ENCODE measurements around the gene ZNF410.

The ZNF410 gene

GRCh38 chr14:73924337-73924736, 37.7 kb downstream of the ZNF410 start:
- Histone ChIP-seq H3K9me3 (ENCODE audit: control insufficient read depth, low read depth, low read length) (no peaks in the 10 kb centered on the region), H3K36me3 (ENCODE audit: control insufficient read depth, low read depth, low read length) (peaks cover 54% of the 10 kb centered on the region), H3K4me3 (ENCODE audit: low read length) (no peak overlapping the region), H3K4me1 (ENCODE audit: control insufficient read depth, low read depth, low read length) (no peaks in the 10 kb centered on the region), H3K27me3 (ENCODE audit: control insufficient read depth, insufficient read depth, low read length) (no peaks in the 10 kb centered on the region), H3K9ac (ENCODE audit: low read length) (no peak overlapping the region), H3K27ac (ENCODE audit: low read length) (no peak overlapping the region)

- Histone ChIP-seq H3K27me3 (ENCODE audit: control insufficient read depth, insufficient read depth, low read length) (no peaks in the 10 kb centered on the region), H3K27ac (ENCODE audit: low read length) (no peak overlapping the region)
These were observed 49.0 kb downstream of the ZNF410 start for GRCh38 chr14:73935666-73936065.

GRCh38 chr14:73936548-73936947, 49.9 kb downstream of the ZNF410 start:
- peaks cover 16% of the 10 kb centered on the region for H3K36me3 ChIP-seq (ENCODE audit: control insufficient read depth, low read depth, low read length)
- H3K4me3 ChIP-seq (ENCODE audit: low read length): no peak overlapping the region
- H3K4me1 ChIP-seq (ENCODE audit: control insufficient read depth, low read depth, low read length): no peaks in the 10 kb centered on the region
- H3K9ac ChIP-seq (ENCODE audit: low read length): no peak overlapping the region
- no peaks in the 10 kb centered on the region for H3K9me3 ChIP-seq (ENCODE audit: control insufficient read depth, low read depth, low read length)
- H3K27me3 ChIP-seq (ENCODE audit: control insufficient read depth, insufficient read depth, low read length): no peaks in the 10 kb centered on the region
- no peak overlapping the region for H3K27ac ChIP-seq (ENCODE audit: low read length)

More at GRCh38 chr14:73935666-73936065, 49.0 kb downstream of the ZNF410 start:
- Histone ChIP-seq H3K36me3 (ENCODE audit: control insufficient read depth, low read depth, low read length) (peaks cover 23% of the 10 kb centered on the region), H3K9me3 (ENCODE audit: control insufficient read depth, low read depth, low read length) (no peaks in the 10 kb centered on the region), H3K4me1 (ENCODE audit: control insufficient read depth, low read depth, low read length) (no peaks in the 10 kb centered on the region), H3K9ac (ENCODE audit: low read length) (no peak overlapping the region), H3K4me3 (ENCODE audit: low read length) (no peak overlapping the region)

GRCh38 chr14:73937012-73937411, 50.4 kb downstream of the ZNF410 start:
- Histone ChIP-seq H3K4me3 (ENCODE audit: low read length) (no peak overlapping the region), H3K27ac (ENCODE audit: low read length) (no peak overlapping the region), H3K27me3 (ENCODE audit: control insufficient read depth, insufficient read depth, low read length) (no peaks in the 10 kb centered on the region), H3K9me3 (ENCODE audit: control insufficient read depth, low read depth, low read length) (no peaks in the 10 kb centered on the region), H3K9ac (ENCODE audit: low read length) (no peak overlapping the region), H3K4me1 (ENCODE audit: control insufficient read depth, low read depth, low read length) (no peaks in the 10 kb centered on the region), H3K36me3 (ENCODE audit: control insufficient read depth, low read depth, low read length) (peaks cover 11% of the 10 kb centered on the region)

- no peaks in the 10 kb centered on the region for H3K9me3 ChIP-seq (ENCODE audit: control insufficient read depth, low read depth, low read length)
- no peak overlapping the region for H3K4me3 ChIP-seq (ENCODE audit: low read length)
- H3K9ac ChIP-seq (ENCODE audit: low read length): no peak overlapping the region
- H3K27me3 ChIP-seq (ENCODE audit: control insufficient read depth, insufficient read depth, low read length): no peaks in the 10 kb centered on the region
- no peak overlapping the region for H3K27ac ChIP-seq (ENCODE audit: low read length)
- H3K4me1 ChIP-seq (ENCODE audit: control insufficient read depth, low read depth, low read length): no peaks in the 10 kb centered on the region
- H3K36me3 ChIP-seq (ENCODE audit: control insufficient read depth, low read depth, low read length): no peaks in the 10 kb centered on the region
These were observed 55.5 kb downstream of the ZNF410 start for GRCh38 chr14:73942180-73942579.

GRCh38 chr14:73943083-73943482, 56.4 kb downstream of the ZNF410 start:
- no peaks in the 10 kb centered on the region for H3K4me1 ChIP-seq (ENCODE audit: control insufficient read depth, low read depth, low read length)
- no peak overlapping the region for H3K9ac ChIP-seq (ENCODE audit: low read length)
- H3K4me3 ChIP-seq (ENCODE audit: low read length): no peak overlapping the region
- H3K36me3 ChIP-seq (ENCODE audit: control insufficient read depth, low read depth, low read length): no peaks in the 10 kb centered on the region
- H3K9me3 ChIP-seq (ENCODE audit: control insufficient read depth, low read depth, low read length): no peaks in the 10 kb centered on the region
- H3K27ac ChIP-seq (ENCODE audit: low read length): no peak overlapping the region
- H3K27me3 ChIP-seq (ENCODE audit: control insufficient read depth, insufficient read depth, low read length): no peaks in the 10 kb centered on the region

GRCh38 chr14:73944432-73945158, 57.9 kb downstream of the ZNF410 start:
- Histone ChIP-seq H3K9ac (ENCODE audit: low read length) (no peak overlapping the region), H3K27ac (ENCODE audit: low read length) (no peak overlapping the region), H3K27me3 (ENCODE audit: control insufficient read depth, insufficient read depth, low read length) (no peaks in the 10 kb centered on the region), H3K9me3 (ENCODE audit: control insufficient read depth, low read depth, low read length) (no peaks in the 10 kb centered on the region), H3K4me1 (ENCODE audit: control insufficient read depth, low read depth, low read length) (no peaks in the 10 kb centered on the region), H3K36me3 (ENCODE audit: control insufficient read depth, low read depth, low read length) (no peaks in the 10 kb centered on the region), H3K4me3 (ENCODE audit: low read length) (no peak overlapping the region)

GRCh38 chr14:73945159-73945670, 58.6 kb downstream of the ZNF410 start:
- H3K9ac ChIP-seq (ENCODE audit: low read length): no peak overlapping the region
- no peak overlapping the region for H3K27ac ChIP-seq (ENCODE audit: low read length)
- H3K9me3 ChIP-seq (ENCODE audit: control insufficient read depth, low read depth, low read length): no peaks in the 10 kb centered on the region
- H3K27me3 ChIP-seq (ENCODE audit: control insufficient read depth, insufficient read depth, low read length): no peaks in the 10 kb centered on the region
- no peaks in the 10 kb centered on the region for H3K4me1 ChIP-seq (ENCODE audit: control insufficient read depth, low read depth, low read length)
- H3K4me3 ChIP-seq (ENCODE audit: low read length): no peak overlapping the region
- H3K36me3 ChIP-seq (ENCODE audit: control insufficient read depth, low read depth, low read length): no peaks in the 10 kb centered on the region

- peak within 1 kb of the TSS; percentile 76 for H3K9ac ChIP-seq (ENCODE audit: low read length)
- H3K4me3 ChIP-seq (ENCODE audit: low read length): peak within 1 kb of the TSS; percentile 95
- H3K4me1 ChIP-seq (ENCODE audit: control insufficient read depth, low read depth, low read length): no peaks in the 10 kb centered on the region
- H3K9me3 ChIP-seq (ENCODE audit: control insufficient read depth, low read depth, low read length): no peaks in the 10 kb centered on the region
- H3K27ac ChIP-seq (ENCODE audit: low read length): peak within 1 kb of the TSS; percentile 42
- H3K36me3 ChIP-seq (ENCODE audit: control insufficient read depth, low read depth, low read length): peaks cover 5% of the 10 kb centered on the region
- H3K27me3 ChIP-seq (ENCODE audit: control insufficient read depth, insufficient read depth, low read length): no peaks in the 10 kb centered on the region
These were observed 63.4 kb downstream of the ZNF410 start, which contains the start of the genes COQ6 and FAM161B for GRCh38 chr14:73949752-73950734. COQ6 (plus strand) TSS chr14:73950302; CDS start chr14:73950333, 31 bp downstream. FAM161B (minus strand) TSS chr14:73950094; CDS start chr14:73950026, 68 bp downstream.

- Histone ChIP-seq H3K4me1 (ENCODE audit: control insufficient read depth, low read depth, low read length) (no peaks in the 10 kb centered on the region), H3K9me3 (ENCODE audit: control insufficient read depth, low read depth, low read length) (no peaks in the 10 kb centered on the region), H3K36me3 (ENCODE audit: control insufficient read depth, low read depth, low read length) (peaks cover 8% of the 10 kb centered on the region), H3K4me3 (ENCODE audit: low read length) (no peak overlapping the region), H3K9ac (ENCODE audit: low read length) (no peak overlapping the region), H3K27me3 (ENCODE audit: control insufficient read depth, insufficient read depth, low read length) (no peaks in the 10 kb centered on the region), H3K27ac (ENCODE audit: low read length) (no peak overlapping the region)
These were observed 67.1 kb downstream of the ZNF410 start for GRCh38 chr14:73953731-73954130.

- Histone ChIP-seq H3K9ac (ENCODE audit: low read length) (no peak overlapping the region), H3K9me3 (ENCODE audit: control insufficient read depth, low read depth, low read length) (no peaks in the 10 kb centered on the region), H3K27ac (ENCODE audit: low read length) (no peak overlapping the region), H3K27me3 (ENCODE audit: control insufficient read depth, insufficient read depth, low read length) (no peaks in the 10 kb centered on the region), H3K4me1 (ENCODE audit: control insufficient read depth, low read depth, low read length) (no peaks in the 10 kb centered on the region), H3K4me3 (ENCODE audit: low read length) (no peak overlapping the region), H3K36me3 (ENCODE audit: control insufficient read depth, low read depth, low read length) (peaks cover 15% of the 10 kb centered on the region)
These were observed 69.0 kb downstream of the ZNF410 start for GRCh38 chr14:73955674-73956073.
